Measurements from ENCODE around the gene ARHGAP1. TPM values are rescaled to one million over a fixed set of nuclear protein-coding genes. Genes with fewer than 3 reads are reported as not detected.
"Not testable (repeated sequence)": the region's sequence is repeated elsewhere in the genome, so short reads cannot be mapped to it uniquely, and the experiment has no call there.

The ARHGAP1 gene
- total RNA-seq, 1 donor from 2014 or later: 18.5 TPM

DNA sequence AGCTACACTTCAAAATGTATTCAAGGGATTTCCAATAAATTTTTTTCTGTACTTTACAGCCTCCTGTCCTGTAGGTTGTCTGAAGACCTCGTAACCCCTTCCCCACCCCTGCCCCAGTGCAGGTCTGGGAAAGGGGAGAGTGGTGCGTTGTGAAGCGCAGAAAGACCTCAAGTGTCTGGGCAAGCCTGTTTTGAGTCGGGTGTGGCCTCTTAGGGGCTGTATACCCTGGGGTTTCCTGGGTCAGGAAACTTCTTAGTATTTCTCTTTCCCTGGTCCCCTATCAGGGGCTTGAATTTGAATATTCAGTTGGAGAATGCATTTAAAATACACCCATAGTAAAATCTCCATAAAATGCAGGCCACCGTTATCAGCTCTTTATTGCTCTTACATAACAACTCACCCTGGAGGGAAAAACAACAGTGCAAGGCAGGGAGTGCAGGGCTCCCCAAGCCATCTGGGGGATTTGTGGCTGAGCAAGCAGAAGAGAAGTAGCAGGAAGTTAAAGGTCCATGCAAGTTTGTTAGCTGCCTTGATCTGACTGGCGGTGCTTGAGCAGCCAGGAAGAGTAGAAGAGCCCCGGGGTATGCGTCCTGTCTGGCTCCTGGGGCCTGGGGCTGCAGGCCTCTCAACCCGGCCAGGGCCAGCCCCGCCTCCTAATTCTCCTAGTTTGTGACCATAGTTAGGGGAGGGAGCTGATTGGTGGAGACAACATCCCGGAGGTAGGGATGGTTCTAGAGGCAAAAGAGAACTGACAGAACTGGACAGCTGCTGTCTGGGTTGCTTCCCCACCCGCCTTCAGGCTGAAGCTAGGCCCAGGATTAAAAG, 25.7 kb downstream of the ARHGAP1 start:
- no peak for DNase-seq (ENCODE audit: low read depth, low spot score)

DNA sequence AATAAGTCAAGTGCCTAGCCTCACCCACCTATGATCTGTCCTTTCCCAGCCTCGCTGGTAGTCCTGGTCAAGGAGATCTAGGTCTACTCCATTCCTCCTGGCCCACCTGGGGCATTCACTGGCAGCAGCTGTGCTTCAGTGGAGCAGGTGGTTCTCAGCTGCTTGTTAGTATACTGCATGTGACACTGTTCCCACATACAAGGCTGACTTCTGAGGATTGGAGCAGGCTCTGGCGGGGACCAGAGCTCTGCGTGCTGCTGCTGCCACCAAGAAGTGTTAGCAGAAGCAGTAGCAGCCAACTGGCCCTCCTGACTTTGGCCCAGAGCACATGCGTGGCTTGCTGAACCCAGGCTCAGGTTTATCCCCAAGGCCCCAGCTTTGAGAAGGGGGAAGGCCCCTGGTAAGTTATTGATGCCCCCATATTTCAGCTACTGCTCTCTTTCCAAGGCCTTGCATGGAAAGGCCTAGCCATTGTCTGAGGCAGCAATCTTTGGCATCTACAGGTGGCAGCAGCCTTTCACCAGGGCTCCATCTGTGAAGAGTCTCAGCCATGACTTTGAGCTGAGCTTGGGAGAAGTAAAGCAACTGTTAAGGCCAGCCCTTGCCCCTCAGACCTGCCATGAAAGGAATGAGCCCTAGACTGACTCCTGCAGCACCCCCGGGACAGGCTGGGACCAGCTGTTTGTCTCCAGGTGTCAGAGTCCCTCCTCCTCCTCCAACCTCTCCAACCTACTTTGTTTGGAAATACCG, 26.5 kb downstream of the ARHGAP1 start:
- DNase-seq (ENCODE audit: low read depth, low spot score): no peak

DNA sequence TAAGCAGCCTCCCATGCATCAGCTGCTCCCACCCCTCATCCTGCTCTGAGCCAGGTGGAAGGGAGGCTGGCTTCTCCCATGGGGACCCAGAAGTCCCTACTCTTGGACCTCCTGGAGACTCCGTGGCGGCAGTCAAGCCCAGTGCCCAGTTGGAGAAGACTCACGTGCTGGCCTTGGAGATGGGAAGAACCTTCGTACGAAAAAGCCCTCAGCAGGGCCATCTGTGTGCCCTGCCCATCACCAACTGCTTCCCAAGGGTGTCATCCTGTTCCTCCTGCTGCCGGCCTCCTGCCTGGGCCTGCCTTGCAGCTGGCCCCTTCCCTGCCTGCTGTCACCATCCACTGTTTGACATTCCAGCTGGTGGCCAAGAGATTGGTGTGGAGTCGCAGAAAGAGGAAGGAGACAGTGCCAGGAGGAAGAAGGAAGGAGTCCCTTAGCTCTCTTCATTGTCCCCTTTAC, 28.0 kb downstream of the ARHGAP1 start:
- DNase-seq (ENCODE audit: low read depth, low spot score): no peak

DNA sequence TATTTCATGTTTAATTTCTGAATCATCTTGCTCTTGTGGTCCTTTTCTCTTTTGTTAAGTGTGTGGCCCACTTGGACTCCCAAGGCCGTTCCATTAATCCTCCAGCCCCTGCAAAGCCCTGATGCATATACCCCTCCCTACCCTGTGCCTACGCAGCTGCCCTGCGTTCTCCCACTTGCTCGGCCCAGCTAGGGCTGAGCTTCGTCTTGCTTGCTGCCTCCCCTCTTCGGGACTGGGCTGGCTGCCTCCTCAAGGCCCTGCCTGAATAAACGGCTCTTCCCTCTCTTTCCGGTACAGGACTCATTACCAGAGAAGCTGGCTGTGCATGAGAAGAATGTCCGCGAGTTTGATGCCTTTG, 28.5 kb downstream of the ARHGAP1 start:
- DNase-seq (ENCODE audit: low read depth, low spot score): no peak

DNA sequence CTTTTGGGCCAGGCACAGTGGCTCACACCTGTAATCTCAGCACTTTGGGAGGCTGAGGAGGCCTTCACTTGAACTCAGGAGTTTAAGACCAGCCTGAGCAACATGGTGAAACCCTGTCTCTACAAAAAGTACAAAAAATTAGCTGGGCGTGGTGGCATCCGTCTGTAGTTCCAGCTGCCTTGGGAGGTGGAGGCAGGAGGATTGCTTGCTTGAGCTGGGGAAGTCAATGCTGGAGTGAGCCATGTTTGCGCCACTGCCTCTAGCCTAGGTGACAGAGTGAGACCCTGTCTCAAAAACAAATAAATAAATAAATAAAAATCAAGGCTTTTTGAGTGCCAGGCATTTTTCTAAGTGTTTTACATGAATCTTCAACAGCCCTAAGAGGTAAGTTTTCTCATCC, 29.9 kb downstream of the ARHGAP1 start:
- DNase-seq (ENCODE audit: low read depth, low spot score): not testable (repeated sequence)

DNA sequence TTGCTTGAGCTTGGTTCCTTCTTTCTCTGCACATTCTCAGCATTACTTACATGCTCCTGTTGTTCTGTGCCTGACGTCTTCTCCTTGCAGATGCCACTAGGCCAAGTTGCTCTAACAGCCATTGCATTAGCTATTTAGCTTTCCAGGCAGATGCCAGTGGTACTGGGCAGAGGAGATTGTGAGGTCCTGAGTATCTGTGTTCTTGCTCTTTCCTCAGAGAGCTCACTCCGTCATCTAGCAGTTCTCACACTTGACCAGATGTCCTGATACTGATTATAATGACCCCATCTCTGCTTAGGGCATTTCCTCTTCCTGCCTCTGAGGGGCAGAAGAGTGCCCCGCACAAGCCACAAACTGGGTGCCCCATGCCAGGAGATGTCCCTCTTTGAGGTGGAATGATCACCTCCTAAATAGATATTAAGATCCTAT, 30.7 kb downstream of the ARHGAP1 start:
- no peak for DNase-seq (ENCODE audit: low read depth, low spot score)

DNA sequence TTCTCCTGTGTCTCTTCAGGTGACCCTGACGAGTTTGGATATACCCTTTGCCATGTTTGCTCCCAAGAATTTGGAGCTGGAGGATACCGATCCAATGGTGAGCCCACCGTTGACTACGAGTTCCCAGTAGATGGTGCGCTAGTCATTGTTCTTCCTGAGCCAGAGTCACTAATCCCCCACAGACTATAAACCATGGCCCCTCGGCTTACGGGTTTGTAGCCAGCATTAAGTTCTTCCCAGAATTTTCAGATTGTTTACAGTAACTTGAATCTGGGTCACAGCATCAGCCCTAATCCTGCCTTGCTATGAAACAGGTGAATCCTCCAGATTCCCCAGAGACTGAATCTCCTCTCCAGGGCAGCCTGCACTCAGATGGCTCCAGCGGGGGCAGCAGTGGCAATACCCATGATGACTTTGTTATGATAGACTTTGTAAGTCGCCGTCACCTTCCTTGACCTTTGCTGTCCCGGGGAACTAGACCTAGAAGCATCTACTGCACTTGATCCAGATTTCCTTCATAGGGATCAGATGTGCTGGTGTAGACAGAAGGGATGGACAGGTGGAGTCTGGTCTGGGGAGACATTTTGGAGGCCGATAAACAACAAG, 31.8 kb downstream of the ARHGAP1 start:
- no peak for DNase-seq (ENCODE audit: low read depth, low spot score)

DNA sequence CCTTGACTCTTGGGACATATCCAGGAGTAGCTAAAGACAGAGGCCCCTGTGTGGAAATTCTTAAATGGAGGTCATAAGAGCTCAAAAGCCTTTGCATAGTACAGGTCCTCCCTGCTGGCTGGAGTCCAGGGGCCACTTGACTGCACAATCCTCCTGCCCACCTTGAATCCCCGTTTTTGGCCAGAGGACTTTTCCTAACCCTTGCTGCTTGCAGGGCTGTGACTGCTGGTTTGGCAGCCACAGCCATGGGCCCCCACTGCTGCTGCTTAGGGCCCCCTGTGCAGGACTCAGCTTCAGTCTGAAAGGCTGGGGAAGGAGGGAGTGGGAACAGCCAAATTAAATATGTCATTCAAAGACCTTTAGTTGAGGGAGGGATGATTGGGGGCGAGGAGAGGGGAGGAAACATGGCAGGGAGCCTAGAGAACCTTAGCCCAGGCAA, 33.4 kb downstream of the ARHGAP1 start:
- DNase-seq (ENCODE audit: low read depth, low spot score): no peak

DNA sequence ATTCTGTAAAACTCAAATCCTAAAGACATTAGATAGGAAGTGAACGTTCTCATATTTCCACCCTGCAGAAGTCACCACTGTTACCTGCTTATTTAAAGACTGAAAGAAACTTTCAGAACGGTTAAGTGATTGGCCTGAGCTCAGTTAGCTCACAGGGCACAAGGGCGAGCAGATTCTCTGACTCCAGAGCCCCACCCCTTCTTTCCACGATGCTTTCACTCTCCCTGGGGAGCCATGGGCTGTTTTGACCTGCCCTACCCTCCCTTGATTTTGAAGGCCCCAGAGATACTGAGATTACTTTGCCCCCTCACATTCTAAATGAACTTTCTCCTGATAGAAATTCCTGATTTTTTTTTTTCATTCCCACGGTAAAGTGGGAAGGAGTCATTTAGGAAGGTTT, 33.9 kb downstream of the ARHGAP1 start:
- no peak for DNase-seq (ENCODE audit: low read depth, low spot score)

DNA sequence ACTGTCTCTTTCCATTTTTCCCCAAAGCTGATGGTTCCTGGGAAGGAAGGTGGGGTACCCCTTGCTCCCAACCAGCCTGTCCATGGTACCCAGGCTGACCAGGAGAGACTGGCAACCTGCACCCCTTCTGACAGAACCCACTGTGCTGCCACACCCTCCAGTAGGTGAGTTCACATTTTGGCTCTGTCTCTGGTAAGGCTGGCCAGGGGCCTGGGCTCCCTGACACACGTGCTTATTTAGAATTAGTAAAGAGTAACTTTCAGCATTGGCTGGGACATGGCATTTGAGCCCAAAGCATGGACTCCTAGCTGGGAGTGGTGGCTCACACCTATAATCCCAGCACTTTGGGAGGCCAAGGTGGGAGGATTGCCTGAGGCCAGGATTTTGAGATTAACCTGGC, 35.1 kb downstream of the ARHGAP1 start:
- DNase-seq (ENCODE audit: low read depth, low spot score): no peak

DNA sequence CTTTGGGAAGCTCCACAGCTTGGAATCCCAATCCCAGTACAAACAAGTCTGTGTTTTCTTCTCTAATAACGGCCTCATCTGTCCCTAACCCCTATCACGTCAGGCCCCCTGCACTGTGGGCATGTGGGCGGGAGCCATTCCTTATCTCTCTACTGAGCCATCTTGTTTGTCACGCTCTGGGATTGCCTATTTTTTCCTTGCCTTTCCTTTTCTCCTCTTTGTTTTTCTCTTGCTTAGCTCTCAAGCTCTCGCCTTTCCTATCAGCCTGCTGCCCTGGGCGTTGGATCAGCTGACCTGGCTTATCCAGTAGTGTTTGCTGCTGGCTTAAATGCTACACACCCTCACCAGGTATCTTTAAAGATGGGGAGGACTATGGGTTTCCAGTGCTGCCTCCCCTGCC, 35.8 kb downstream of the ARHGAP1 start:
- DNase-seq (ENCODE audit: low read depth, low spot score): no peak

DNA sequence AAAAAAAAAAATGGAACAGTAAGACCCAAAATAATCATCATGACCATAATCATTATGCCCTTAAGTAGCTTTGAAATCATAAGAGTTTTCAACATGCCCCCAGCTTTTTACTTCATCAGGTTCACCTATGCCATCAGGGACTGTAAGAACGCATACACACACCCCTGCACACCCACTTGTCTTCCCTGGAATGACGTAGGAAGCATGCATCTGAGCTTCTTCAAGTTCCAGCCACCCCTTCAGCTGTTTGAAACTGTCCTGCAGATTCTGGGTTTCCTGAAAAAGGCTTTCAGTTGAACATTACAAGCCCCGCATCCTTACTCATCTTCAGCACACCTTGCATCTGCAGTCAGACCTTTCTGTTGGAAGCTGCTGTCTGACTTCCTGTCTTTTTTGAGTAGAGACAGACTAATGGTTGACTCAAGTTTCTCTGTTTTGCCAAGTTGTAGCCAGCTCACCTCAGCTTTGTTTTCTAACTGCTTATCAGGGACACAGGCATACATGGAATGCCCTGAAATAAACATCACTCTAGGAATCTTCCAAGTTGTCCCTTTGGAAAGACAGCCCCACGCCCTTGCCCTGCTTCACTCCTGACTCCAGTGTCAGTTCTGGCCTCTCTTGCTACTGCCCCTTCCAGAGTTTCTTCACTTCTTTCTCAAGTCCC, 37.0 kb downstream of the ARHGAP1 start:
- DNase-seq (ENCODE audit: low read depth, low spot score): no peak

DNA sequence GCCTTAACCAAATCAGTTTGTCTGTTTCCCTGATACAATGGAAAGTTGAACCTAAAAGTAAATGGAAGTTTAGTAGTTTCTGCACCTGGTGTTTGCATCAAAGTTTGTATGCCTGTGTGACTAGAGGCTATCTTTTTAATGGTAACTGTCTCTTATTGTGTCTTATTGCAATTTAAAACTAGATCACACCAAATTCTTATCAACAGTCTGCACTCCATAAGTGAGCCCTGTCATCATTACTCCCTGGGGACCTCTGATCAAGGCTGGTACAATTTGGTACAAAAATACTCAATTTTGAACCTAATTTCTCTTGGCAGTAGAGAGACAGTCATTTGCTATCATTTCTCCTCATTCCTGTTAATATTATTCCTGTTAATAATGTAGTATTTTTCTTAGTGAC, 38.1 kb downstream of the ARHGAP1 start:
- no peak for DNase-seq (ENCODE audit: low read depth, low spot score)

DNA sequence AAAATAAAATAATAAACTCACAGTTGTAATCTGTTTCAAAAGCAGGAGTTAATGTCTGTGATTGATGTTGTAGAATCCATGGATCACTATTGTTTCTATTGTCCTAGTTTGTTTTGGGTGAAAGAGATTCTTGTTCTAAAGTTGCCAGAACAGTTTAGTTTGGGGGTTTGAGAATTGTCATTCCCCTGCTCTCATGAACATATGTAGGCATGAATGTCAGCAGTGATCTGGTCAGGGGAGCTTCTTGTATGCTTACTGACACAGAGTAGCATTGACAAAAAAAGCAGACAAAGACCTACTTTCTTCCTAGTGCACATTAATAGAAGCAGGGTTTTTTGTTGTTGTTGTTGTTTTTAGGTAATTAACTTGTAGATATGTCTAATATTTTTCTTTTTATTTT, 38.6 kb downstream of the ARHGAP1 start:
- no peak for DNase-seq (ENCODE audit: low read depth, low spot score)

DNA sequence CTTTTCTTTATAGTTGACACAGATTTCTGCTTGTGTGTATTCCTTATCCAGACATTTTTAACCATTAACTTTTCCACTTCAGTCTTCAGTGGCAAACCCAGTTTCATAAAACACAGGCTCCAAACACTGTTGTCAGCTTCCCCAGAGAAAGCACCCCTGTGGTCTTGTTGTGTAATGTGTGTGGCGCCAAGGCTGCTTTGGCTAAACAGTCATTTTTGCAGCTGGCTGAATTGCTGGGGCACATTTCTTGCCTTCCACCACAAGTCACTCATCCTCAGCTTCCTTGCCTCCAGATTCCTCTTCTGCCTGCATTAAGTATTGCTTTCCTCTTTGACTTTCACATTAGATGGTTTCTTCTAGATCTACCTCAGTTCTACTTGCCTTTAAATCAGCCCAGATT, 40.5 kb downstream of the ARHGAP1 start:
- no peak for DNase-seq (ENCODE audit: low read depth, low spot score)

DNA sequence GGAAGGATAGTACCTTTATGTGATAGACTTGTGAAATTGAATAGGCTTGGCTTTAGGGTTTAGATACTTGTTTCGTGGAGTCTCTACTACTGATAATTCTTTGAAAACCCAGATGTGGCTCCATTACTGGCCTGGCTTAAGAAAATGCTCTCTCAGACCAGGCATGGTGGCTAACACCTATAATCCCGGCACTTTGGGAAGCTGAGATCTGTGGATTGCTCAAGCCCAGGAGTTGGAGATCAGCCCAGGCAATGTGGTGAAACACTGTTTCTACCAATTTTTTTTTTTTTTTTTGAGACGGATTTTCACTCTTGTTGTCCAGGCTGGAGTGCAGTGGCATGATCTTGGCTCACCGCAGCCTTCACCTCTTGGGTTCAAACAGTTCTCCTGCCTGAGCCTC, 42.2 kb downstream of the ARHGAP1 start:
- DNase-seq (ENCODE audit: low read depth, low spot score): no peak

DNA sequence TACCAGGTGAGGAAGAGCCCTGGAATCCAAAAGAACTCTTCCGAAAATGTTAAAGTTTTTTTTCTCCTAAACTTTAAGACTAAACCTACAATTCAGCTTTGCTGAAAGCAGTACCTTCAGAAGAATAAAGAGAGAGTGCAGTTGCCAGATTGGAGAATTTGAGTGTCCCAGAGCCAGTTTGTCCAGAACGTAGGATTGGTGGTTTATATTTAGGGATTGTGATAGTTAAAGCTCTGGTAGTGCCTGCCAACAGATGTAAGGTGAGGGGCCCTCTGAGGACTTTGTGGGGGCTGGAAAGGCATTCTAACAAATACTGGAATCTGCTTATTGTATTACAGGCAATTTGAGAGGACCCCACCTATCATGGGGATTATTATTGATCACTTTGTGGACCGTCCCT, 43.2 kb downstream of the ARHGAP1 start:
- no peak for DNase-seq (ENCODE audit: low read depth, low spot score)

DNA sequence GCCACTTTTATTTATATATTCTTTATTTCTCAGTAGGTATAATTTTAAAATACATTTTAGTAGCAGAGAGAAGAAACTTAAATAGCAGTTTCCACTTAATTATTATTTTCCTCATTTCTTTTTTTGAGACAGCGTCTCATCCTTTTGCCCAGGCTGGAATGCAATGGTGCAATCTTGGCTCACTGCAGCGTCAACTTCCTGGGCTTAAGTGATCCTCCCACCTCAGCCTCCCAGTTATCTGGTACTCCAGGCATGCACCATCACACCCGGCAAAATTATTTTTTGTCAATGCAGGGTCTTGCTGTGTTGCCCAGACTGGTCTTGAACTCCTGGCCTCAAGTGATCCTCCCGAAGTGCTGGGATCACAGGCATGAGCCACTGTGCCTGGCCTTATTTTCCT, 44.8 kb downstream of the ARHGAP1 start:
- DNase-seq (ENCODE audit: low read depth, low spot score): no peak

DNA sequence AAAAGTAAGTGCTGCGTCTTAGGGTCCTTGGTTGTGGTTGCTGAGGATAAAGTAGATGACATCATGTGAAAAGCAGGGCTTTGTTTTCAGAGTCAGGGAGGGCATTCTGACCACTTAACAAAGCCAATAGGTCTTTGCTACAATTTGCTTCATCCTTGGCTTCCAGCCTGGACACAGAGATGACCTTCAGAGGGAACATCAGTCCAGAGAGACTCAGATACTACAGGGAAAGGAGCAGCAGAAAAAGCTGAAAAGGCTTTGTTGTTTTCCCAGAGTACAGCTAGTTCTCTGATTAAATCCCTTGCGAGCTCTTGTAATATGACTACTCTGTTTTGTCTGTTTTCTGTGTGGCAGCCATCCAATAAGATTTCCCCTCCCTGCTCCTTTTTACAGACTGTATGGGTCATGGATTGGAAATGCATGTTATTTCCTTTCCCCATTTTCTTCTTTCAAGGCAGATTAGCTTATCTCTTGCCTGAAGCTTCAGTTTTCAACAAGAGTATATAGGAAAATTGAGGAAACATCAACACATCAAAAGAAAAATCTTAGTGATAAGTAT, 51.2 kb downstream of the ARHGAP1 start:
- peak; percentile 88 for DNase-seq (ENCODE audit: low read depth, low spot score)

DNA sequence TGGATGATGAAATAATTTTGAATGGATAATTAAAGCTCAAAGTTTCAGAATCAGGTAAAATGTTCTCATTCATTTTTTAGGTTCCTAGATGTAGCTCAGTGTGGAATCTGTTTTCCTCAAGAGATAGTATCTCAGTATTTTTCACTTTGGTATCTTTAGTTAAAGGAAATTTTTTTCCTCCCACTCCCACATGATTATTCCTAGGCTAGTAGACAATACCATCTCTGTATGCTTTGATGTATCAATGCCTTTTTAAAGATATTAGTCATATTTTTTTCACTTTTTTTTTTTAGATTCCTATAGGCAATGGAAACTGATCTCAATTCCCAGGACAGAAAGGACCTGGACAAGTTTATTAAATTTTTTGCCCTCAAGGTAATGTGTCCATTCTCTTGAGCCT, 56.4 kb downstream of the ARHGAP1 start:
- DNase-seq (ENCODE audit: low read depth, low spot score): no peak

DNA sequence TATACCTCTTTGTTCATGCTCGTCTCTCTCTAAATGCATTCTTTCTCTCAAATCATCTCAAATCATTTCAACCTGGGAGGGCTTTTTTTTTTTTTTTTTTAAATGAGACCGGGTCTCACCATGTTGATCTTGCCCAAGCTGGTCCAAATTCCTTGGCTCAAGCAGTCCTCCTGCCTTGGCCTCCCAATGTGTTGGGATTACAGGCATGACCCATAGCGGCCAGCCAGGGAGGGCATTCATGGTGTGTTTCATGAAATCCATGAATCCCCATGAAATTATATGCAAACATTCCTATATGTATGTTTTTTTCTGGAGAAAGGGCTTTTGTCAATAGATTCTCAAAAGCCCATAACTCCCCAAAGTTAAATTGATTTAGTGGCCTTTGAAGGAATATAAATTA, 56.9 kb downstream of the ARHGAP1 start:
- no peak for DNase-seq (ENCODE audit: low read depth, low spot score)
